RWPE2 (cell line): ENCODE measurements around the gene CCDC106.

Experiments used
- ATAC-seq: fragments of 200-7000 bp; cut with Tn5 transposase; 3 replicates; pipeline ENCODE4 v1.9.1; 2021; ENCODE audit warnings: low read depth
- DNase-seq: peaks from one replicate; pipeline ENCODE4 v3.0.0-alpha.2; 2020; ENCODE audit warnings: low spot score
- H3K27ac ChIP-seq: fragments of 450-650 bp; 2 replicates; pipeline ENCODE4 v1.5.1; 2017; ENCODE audit warnings: mild to moderate bottlenecking; ENCODE audit not compliant: poor library complexity, severe bottlenecking
- H3K27me3 ChIP-seq: fragments of 250-450 bp; sonication (Bioruptor Pico); 2 replicates; pipeline ENCODE4 v1.5.1; 2021; ENCODE audit warnings: mild to moderate bottlenecking, moderate library complexity; ENCODE audit not compliant: insufficient read depth, poor library complexity, severe bottlenecking
- H3K36me3 ChIP-seq: fragments of 250-450 bp; sonication (Bioruptor Pico); 2 replicates; pipeline ENCODE4 v1.5.1; 2020; ENCODE audit warnings: low read depth, mild to moderate bottlenecking, moderate library complexity
- H3K4me1 ChIP-seq: fragments of 250-450 bp; sonication (Bioruptor Pico); 2 replicates; pipeline ENCODE4 v1.5.1; 2021; ENCODE audit warnings: mild to moderate bottlenecking, moderate library complexity; ENCODE audit not compliant: insufficient read depth, poor library complexity, severe bottlenecking
- H3K4me3 ChIP-seq: fragments of 250-450 bp; sonication (Bioruptor Pico); 2 replicates; pipeline ENCODE4 v1.5.1; 2021; ENCODE audit warnings: mild to moderate bottlenecking, moderate library complexity; ENCODE audit not compliant: severe bottlenecking
- H3K9me3 ChIP-seq: fragments of 250-450 bp; sonication (Bioruptor Pico); 2 replicates; pipeline ENCODE4 v1.5.1; 2021; ENCODE audit warnings: mild to moderate bottlenecking, moderate library complexity; ENCODE audit not compliant: severe bottlenecking
- TF ChIP-seq, protein P1 (sequence below): fragments of 450-650 bp; IDR thresholded peaks from one replicate; pipeline ENCODE4 v1.5.1; 2017; ENCODE audit warnings: mild to moderate bottlenecking, moderate library complexity; ENCODE audit not compliant: poor library complexity, severe bottlenecking

CCDC106 gene

DNA sequence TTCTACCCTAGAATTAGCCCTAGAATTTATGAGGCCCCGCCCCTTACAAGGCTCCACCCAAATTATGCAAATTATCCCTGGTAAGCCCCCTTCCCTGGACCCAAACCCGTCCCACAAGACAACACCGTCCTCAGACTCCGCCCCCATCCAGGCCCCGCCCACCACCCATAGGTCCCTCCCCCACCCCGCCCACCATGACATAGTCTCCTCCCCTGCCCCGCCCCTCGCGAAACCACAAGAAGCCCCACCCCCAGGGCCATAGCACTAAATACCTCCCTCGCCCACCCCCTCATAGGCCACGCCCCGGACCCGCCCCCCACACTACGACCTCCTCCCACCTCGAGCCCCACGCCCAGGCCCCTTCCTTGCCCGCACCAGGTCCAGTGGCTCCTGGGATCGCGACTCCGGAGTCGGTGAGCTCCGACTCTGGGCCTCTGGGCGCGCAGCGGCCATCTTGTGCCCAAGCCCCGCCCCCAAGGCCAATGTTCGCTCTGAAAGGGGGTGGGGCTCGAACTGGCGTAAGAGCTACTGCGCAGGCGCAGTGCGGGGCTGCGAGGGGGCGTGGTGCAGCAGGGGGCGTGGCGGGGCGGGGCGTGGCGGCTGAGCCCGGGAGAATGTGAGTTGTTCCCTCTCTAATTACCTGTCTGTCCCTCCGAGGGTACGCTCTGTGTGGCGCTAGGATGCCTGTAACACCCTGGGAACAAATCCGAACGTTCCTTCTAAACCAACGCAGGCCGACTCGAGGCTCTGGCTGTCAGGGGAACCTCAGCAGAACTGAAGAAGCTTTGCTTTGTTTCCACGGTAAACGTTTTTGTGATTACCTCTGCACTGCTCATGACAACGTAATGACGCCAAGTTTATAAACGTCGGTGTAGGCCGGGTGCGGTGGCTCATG lies 23.7 kb upstream of the CCDC106 start, which contains the start of gene ZNF784:
TSS of gene ZNF784 (minus strand) at position 458 of the 895 bp plus-strand sequence. CDS start at position 453, 5 bp downstream.
- no peaks in the 10 kb centered on the region for H3K9me3 ChIP-seq
- H3K36me3 ChIP-seq = no peaks in the 10 kb centered on the region
- peak; percentile 87 for DNase-seq
- no peaks in the 10 kb centered on the region for H3K27me3 ChIP-seq
- H3K27ac ChIP-seq = peak within 1 kb of the TSS; percentile 60
- ATAC-seq = peak; percentile 68
- TF ChIP-seq, protein P1, sequence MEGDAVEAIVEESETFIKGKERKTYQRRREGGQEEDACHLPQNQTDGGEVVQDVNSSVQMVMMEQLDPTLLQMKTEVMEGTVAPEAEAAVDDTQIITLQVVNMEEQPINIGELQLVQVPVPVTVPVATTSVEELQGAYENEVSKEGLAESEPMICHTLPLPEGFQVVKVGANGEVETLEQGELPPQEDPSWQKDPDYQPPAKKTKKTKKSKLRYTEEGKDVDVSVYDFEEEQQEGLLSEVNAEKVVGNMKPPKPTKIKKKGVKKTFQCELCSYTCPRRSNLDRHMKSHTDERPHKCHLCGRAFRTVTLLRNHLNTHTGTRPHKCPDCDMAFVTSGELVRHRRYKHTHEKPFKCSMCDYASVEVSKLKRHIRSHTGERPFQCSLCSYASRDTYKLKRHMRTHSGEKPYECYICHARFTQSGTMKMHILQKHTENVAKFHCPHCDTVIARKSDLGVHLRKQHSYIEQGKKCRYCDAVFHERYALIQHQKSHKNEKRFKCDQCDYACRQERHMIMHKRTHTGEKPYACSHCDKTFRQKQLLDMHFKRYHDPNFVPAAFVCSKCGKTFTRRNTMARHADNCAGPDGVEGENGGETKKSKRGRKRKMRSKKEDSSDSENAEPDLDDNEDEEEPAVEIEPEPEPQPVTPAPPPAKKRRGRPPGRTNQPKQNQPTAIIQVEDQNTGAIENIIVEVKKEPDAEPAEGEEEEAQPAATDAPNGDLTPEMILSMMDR = no peak
- H3K4me1 ChIP-seq = peaks cover 4% of the 10 kb centered on the region
- peak within 1 kb of the TSS; percentile 41 for H3K4me3 ChIP-seq

DNA sequence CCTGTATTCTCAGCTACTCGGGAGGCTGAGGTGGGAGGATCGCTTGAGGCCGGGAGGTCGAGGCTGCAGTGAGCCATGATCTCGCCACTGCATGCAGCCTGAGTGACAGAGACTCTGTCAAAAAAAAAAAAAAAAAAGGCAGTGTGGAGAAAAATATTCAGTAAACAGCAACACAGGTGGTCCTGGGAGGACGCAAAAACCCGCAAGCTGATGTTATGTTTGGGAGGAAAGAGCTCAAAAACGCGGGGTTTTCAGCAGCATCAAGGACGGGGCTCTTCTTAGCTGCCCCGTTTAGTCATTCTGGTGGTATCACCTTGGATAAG lies 23.0 kb upstream of the CCDC106 start:
- Histone ChIP-seq H3K27ac (no peak overlapping the region), H3K9me3 (no peaks in the 10 kb centered on the region), H3K36me3 (no peaks in the 10 kb centered on the region), H3K4me1 (peaks cover 4% of the 10 kb centered on the region), H3K4me3 (peak overlapping the region; percentile 41), H3K27me3 (no peaks in the 10 kb centered on the region)
- TF ChIP-seq, protein P1 = no peak
- ATAC-seq (no peak), DNase-seq (no peak)

DNA sequence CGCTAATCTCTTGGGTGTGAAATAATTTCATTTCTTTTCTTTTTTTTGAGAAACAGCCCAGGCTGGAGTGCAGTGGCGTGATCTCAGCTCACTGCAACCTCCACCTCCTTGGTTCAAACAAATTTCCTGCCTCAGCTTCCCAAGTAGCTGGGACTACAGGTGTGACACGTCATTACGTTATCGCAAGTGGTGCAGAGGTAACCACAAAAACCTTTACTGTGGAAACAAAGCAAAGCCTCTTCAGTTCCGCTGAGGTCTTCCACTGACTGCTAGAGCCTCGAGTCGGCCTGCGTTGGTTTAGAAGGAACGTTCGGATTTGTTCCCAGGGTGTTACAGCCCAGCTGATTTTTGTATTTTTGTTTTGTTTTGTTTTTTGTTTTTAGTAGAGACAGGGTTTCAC lies 21.7 kb upstream of the CCDC106 start:
- ATAC-seq (no peak), DNase-seq (no peak)
- no peaks in the 10 kb centered on the region for H3K9me3 ChIP-seq
- H3K36me3 ChIP-seq = no peaks in the 10 kb centered on the region
- no peak overlapping the region for H3K4me3 ChIP-seq
- TF ChIP-seq, protein P1 = no peak
- peaks cover 4% of the 10 kb centered on the region for H3K4me1 ChIP-seq
- H3K27ac ChIP-seq = no peak overlapping the region
- no peaks in the 10 kb centered on the region for H3K27me3 ChIP-seq

DNA sequence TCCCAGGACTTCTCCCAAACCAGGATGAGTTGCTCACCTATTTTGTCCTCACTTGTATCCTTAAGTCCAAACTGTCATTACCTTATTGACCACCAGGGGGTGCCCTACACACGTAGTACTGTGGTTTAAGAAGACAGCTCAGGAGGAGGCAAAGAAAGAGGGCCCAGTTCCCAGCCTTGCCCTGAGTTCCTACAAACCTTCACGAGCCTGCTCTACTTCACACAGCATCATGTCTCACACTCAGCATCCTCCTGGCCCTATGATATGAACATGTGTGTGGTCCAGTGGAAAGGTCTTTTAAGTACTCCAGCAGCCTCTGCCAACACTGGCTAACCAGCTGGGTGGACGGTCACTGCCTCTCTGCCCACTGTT lies 15.6 kb upstream of the CCDC106 start:
- H3K36me3 ChIP-seq = no peaks in the 10 kb centered on the region
- TF ChIP-seq, protein P1 = peak; percentile 82
- H3K27ac ChIP-seq = no peak overlapping the region
- DNase-seq (no peak), ATAC-seq (peak; percentile 53)
- no peaks in the 10 kb centered on the region for H3K27me3 ChIP-seq
- H3K9me3 ChIP-seq = no peaks in the 10 kb centered on the region
- H3K4me1 ChIP-seq = peaks cover 5% of the 10 kb centered on the region
- H3K4me3 ChIP-seq = no peak overlapping the region

DNA sequence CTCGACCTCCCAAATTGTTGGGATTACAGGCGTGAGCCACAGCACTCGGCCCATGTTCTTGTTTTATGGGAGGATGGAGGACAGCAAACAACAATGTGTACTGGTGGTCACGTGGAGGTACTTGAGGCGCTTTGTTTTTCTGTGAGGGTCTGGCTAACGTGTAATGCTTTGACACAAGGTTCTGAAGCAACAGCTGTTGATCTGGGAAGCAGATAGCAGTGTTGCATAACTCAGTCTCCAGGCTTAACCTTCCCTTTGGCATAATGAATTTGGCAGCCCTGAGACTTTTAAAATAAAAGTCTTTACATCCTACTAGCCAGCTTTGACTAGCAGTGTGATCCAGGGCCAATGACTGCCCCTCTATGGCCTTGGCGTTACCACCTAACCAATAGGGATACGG lies 14.2 kb upstream of the CCDC106 start:
- no peak overlapping the region for H3K27ac ChIP-seq
- H3K4me3 ChIP-seq = no peak overlapping the region
- H3K4me1 ChIP-seq = peaks cover 5% of the 10 kb centered on the region
- H3K36me3 ChIP-seq = 0 out of 2 replicates have a peak, but pooled peaks cover 3% of the 10 kb centered on the region
- no peaks in the 10 kb centered on the region for H3K9me3 ChIP-seq
- H3K27me3 ChIP-seq = no peaks in the 10 kb centered on the region
- DNase-seq = no peak
- TF ChIP-seq, protein P1 = no peak
- ATAC-seq = no peak
